ENCODE data around the gene NGF.

NGF gene

DNA sequence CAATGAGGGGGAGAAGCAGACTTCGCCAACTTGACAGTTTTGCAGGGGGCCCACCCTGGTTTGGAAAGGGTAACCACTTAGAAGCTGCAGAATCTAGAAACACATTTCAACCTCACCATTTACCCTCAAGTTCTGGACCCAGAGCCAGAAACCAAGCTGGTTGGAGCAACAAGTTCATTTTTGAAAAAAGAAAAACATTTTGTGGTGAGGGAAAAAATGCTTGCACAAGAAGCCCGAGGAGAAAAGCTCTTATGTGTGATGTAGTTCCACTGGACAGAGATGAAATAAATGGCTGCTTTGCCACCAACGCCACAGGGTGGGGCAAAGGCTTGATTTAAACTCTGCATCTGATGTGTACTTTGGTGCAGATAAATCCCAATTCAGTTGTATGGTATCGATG, 10.6 kb upstream of the NGF start:
- Mint-ChIP-seq H3K36me3 (no peaks in the 10 kb centered on the region), H3K4me3 (no peak overlapping the region), H3K9me3 (peaks cover 4% of the 10 kb centered on the region), H3K4me1 (no peaks in the 10 kb centered on the region), H3K27ac (no peak overlapping the region)
- DNase-seq (ENCODE audit: low spot score in 2 of 2) (no peak), ATAC-seq (no peak)

DNA sequence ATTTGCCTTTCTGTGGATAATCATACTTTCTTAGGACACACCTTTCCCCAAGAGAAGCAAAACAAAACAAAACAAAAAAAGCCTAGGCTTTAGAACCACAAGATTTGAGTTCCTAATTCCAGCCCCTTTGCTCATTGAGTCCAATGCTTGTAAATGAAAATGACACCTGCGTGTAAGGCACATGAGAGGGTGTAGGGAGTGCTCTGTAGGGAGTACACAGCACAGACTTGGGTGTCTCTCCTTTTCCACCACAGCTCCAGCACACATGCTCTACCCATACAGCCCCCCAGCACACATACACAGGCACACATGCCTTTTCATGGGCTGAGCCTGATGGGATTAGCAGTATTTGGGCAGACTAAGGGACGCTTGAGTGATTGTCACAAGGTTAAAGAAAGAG, 9.2 kb upstream of the NGF start:
- Mint-ChIP-seq H3K27ac (no peak overlapping the region), H3K9me3 (peaks cover 4% of the 10 kb centered on the region), H3K4me3 (no peak overlapping the region), H3K36me3 (no peaks in the 10 kb centered on the region), H3K4me1 (no peaks in the 10 kb centered on the region)
- DNase-seq (ENCODE audit: low spot score in 2 of 2), result no peak
- ATAC-seq, result no peak

DNA sequence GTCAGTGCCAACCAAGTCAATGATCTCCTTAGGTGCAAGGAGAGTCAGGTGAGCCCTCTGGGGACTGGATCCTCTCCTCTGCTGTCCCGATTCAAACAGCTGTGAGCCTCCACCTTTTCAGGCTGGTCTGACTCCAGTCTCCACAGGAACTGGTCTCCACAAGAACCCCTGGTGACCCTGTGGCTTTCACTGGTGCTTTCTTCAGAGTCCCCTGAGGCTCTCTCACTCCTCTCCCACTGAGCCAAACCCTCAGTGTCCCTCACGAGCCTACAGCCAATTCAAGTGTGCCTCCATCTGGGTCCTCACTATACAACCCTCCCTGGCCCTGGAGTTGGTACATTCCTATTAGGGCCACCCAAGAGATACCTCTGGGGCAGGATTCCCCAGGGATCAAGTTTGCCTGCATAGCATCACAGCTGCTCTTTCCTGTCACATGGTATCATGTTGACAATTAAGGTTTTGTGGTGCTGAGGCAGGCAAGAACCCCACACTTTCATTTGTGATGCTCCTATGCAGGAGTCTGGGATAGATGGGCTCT, 5.2 kb upstream of the NGF start:
- Mint-ChIP-seq H3K4me1 (no peaks in the 10 kb centered on the region), H3K36me3 (no peaks in the 10 kb centered on the region), H3K27ac (no peak overlapping the region), H3K9me3 (peaks cover 4% of the 10 kb centered on the region), H3K4me3 (no peak overlapping the region)
- ATAC-seq, result no peak
- DNase-seq (ENCODE audit: low spot score in 2 of 2), result no peak

DNA sequence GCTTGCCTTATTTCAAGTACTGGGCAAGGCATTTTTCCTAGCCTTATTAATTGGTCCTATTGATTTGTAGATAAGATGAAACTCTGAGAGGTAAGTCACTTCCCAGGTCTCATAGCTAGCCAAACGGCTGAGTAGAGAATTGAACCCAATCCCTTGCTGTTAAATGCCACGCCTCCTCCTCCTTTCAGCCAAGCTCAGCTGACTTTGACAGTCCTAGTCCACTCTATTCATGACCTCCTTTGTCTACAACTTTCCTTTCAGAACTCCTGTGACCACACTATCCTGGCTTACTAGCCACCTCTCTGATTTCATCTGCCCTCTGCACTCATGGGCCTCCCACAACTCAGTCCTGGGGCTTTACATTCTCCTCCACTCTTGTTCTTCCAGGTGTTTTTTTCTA, 3.9 kb upstream of the NGF start:
- Mint-ChIP-seq H3K27ac (no peak overlapping the region), H3K36me3 (no peaks in the 10 kb centered on the region), H3K9me3 (peaks cover 4% of the 10 kb centered on the region), H3K4me1 (no peaks in the 10 kb centered on the region), H3K4me3 (no peak overlapping the region)
- no peak for DNase-seq (ENCODE audit: low spot score in 2 of 2)
- ATAC-seq, result no peak

DNA sequence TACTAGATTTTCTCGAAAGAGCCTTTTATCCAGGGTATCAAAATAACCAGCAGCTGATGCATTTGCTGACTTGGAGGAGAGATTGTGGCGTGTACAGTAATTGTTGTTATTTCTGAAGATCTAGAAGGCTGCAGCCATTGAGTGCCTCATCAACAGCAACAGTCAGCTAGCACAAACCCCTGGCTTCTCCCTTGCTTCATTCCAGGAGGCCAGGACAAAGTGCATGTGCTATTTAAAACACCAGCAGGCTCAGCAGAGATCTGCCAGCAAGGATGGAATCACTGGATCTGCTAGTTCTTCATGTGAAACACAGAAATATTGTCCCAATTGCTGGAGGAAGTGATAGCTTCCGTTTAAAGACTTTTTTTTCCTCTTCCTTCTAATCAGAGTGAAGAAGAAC, 2.8 kb upstream of the NGF start:
- no peaks in the 10 kb centered on the region for H3K4me1 Mint-ChIP-seq
- DNase-seq (ENCODE audit: low spot score in 2 of 2) (no peak), ATAC-seq (no peak)
- H3K9me3 Mint-ChIP-seq, result peaks cover 4% of the 10 kb centered on the region
- H3K4me3 Mint-ChIP-seq, result no peak overlapping the region
- no peaks in the 10 kb centered on the region for H3K36me3 Mint-ChIP-seq
- H3K27ac Mint-ChIP-seq, result no peak overlapping the region

DNA sequence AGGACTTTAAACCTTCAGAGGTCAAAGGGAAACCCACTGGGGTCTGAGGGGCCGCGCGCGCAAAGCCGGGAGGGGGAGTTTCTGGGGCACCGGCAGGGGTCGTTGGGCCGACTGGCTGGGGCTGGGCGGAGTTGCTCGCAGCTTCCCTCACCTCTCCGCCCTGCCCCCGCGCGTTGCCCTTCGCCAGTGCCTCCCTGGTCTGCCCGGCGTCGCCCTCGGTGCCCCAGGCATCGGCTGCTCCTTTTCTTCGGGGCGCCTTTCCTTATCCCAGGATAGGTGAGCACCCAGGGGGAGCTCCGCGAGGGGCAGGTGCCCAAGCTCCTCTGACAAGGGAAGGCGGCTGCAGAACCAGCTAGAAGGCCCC, 390 bp upstream of the NGF start:
- no peaks in the 10 kb centered on the region for H3K9me3 Mint-ChIP-seq
- H3K36me3 Mint-ChIP-seq, result no peaks in the 10 kb centered on the region
- no peak overlapping the region for H3K27ac Mint-ChIP-seq
- DNase-seq (ENCODE audit: low spot score in 2 of 2) (no peak), ATAC-seq (no peak)
- no peak overlapping the region for H3K4me3 Mint-ChIP-seq
- H3K4me1 Mint-ChIP-seq, result peaks cover 5% of the 10 kb centered on the region

DNA sequence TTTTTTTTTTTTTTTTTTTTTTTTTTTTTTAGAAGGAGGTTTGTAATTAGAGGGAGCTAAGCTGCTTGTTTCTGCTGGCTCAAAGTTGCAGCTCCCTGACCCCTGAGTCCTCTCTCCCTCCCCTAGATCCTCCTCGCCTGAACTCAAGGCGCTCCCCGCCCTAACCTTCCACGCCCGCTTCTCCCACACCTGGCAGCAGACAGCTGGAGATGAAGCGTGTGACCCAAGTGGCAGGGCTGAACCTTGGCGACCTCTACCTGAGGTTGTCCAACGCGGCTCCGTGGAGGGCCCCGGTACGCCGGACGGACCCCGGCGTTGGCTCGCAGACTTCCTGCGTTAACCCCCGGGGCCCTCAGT, 795 bp downstream of the NGF start:
- DNase-seq (ENCODE audit: low spot score in 2 of 2) (no peak), ATAC-seq (no peak)
- Mint-ChIP-seq H3K4me1 (peaks cover 6% of the 10 kb centered on the region), H3K27ac (no peak overlapping the region), H3K36me3 (no peaks in the 10 kb centered on the region), H3K4me3 (no peak overlapping the region), H3K9me3 (no peaks in the 10 kb centered on the region)

DNA sequence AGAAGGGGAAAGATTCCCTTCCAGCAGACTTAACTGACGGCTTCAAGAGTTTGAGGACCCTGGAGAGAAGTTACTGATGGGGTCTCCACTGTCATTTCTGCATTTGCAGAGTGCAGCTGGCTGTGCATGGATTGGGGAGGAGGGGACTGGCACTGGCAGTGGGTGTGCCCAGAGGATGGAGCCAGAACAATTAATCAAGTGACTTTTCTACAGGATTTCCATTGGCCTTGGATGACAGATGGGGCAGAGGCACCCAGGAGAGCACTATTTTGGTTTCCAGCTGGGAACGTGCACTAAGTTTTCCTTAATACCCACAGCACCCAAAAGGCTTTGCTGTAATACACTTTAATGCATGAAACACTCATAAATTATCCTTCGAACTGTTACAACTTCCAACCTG, 1.3 kb downstream of the NGF start:
- Mint-ChIP-seq H3K9me3 (no peaks in the 10 kb centered on the region), H3K4me3 (no peak overlapping the region), H3K27ac (no peak overlapping the region), H3K36me3 (no peaks in the 10 kb centered on the region), H3K4me1 (peaks cover 6% of the 10 kb centered on the region)
- DNase-seq (ENCODE audit: low spot score in 2 of 2) (no peak), ATAC-seq (no peak)

DNA sequence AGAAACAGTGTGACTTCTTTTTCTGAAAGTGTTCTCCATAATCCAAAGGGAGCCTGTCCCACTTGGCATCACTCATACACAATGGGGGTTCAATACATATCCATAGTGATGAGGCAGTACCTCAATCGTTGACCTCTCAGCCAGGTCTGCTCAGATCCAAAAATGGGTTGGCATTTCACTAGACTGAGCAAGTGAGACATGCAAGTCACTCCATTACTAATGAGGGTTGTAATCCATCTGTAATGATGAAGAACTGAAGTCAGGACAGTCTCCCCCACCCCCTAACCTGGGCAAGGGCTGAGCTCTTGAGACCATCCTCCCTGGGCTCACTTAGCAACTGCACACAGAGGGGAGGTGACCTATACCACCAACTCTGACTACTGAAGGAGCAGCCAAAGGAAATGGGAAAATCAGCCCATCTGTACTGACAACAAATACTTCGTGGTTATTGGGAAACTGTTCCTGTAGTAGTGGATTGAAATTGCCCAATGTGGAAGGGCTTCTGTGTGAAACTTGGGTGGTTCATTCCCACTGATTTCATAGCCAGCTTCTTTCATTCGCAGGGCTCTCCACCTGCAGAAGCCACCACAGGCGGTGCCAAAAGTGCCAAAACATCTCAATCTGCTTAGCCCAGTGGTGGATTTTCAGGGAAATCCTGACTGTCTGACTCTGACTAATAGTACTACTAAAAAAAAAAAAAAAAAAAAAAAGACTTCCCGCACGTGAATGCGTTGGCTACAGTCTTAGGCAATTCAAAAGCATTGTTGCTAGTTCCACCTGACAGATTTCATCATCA, 5.0 kb downstream of the NGF start:
- H3K27ac Mint-ChIP-seq, result peak overlapping the region; percentile 37
- no peaks in the 10 kb centered on the region for H3K9me3 Mint-ChIP-seq
- ATAC-seq, result peak; percentile 38
- peaks cover 6% of the 10 kb centered on the region for H3K4me1 Mint-ChIP-seq
- H3K4me3 Mint-ChIP-seq, result no peak overlapping the region
- no peak for DNase-seq (ENCODE audit: low spot score in 2 of 2)
- no peaks in the 10 kb centered on the region for H3K36me3 Mint-ChIP-seq

DNA sequence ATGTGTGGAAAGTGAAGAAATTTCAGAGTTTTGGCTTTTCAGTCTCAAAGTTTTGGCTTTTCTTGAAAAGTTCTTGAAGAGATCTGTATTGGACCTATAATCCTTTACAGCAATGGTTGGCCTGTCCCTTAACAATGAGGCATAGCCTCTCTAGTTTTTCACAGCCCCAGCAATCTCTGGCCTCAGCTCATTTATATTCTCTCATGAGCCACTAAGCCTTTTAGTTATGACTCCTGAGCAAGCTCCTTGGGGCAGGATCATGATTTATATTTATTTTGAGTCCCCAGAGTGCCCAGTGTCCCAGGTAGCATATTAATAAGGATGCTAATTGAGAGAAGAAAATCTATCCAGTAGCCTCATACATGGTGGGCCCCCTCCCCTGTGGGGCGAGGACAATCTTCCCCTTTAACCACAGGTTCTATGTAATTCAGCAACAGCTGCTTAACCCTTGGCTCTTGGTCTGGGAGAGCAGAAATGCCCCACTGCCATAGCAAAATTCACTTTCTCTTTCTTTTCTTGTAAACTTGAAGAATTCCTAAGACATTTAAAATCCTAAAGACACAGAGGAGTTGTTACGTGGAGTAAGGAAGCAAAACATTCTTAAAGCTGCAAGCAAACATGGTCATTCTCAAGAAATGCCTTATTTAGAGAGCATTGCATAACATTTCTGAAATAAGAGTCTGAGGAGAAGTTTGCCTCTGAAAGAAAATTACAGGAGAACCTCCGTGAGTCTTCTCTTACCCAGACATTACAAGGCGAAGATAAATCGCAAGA, 6.3 kb downstream of the NGF start:
- no peaks in the 10 kb centered on the region for H3K36me3 Mint-ChIP-seq
- DNase-seq (ENCODE audit: low spot score in 2 of 2) (no peak), ATAC-seq (no peak)
- H3K4me3 Mint-ChIP-seq, result no peak overlapping the region
- H3K4me1 Mint-ChIP-seq, result peaks cover 6% of the 10 kb centered on the region
- no peaks in the 10 kb centered on the region for H3K9me3 Mint-ChIP-seq
- H3K27ac Mint-ChIP-seq, result no peak overlapping the region

DNA sequence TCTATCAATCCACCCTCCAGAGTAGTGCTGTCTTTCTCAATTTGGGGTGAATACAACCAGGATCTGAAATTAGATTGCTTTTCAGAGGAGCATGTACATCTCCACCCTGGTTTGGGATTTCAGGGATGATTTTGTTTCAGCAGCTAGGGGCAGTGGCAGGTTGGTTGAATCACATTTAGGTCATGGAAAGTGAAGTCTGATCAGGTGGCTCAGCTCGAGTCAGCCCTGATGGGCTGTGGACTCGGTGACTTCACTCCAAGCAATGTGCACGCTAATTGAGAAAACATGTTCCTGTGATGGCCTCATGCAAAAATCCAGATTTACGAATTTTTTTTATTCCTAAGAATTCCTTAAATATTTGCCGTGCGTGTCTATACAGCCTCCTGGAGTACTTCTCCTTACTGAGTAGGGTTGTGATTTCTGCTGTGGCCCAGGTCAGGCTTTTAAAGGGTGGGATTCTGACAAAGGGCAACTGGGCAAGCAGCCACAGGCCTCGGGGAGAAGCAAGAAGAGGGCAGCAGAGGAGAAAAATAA, 7.5 kb downstream of the NGF start:
- Mint-ChIP-seq H3K4me3 (no peak overlapping the region), H3K27ac (no peak overlapping the region), H3K9me3 (no peaks in the 10 kb centered on the region), H3K4me1 (peaks cover 6% of the 10 kb centered on the region), H3K36me3 (no peaks in the 10 kb centered on the region)
- ATAC-seq (no peak), DNase-seq (ENCODE audit: low spot score in 2 of 2) (no peak)

DNA sequence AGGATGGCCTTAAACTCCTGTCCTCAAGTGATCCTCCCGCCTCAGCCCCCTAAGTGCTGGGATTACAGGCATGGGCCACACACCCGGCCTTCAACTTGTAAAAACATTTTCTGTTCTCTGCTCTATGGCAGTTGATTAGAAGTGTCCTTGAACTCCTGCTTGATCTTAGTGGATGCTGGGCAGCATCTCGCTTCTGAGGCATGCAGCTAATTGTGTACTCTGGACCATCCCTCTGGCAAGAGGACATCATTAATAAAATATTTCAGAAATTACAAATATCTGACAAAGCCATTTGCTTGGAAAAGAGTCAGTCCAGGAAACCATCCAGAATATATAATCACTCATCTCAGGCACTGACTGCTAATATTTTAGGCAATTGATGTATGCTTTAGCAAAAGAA, 8.1 kb downstream of the NGF start:
- DNase-seq (ENCODE audit: low spot score in 2 of 2) (no peak), ATAC-seq (no peak)
- H3K36me3 Mint-ChIP-seq, result no peaks in the 10 kb centered on the region
- no peak overlapping the region for H3K4me3 Mint-ChIP-seq
- H3K4me1 Mint-ChIP-seq, result peaks cover 6% of the 10 kb centered on the region
- no peak overlapping the region for H3K27ac Mint-ChIP-seq
- no peaks in the 10 kb centered on the region for H3K9me3 Mint-ChIP-seq

DNA sequence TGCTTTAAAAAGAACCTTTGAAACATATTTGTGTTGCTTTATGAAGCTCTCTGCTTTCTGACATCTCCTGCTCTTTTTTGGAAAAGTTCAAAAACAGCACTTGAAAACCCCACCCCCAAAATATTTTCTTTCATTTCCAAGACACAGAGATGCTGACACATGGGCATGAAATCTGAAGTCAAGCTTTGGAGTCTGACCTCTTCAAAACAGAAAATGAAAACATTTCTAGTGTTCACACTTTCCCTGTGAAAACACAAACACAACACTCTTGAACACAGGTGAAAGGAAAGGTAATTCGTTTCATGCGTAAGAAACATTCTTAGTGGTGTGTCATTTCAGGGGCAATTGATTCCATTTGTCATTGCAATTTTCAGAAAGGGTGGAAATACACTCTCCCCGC, 10.8 kb downstream of the NGF start:
- Mint-ChIP-seq H3K9me3 (no peaks in the 10 kb centered on the region), H3K36me3 (no peaks in the 10 kb centered on the region), H3K4me1 (no peaks in the 10 kb centered on the region), H3K27ac (no peak overlapping the region), H3K4me3 (no peak overlapping the region)
- ATAC-seq (no peak), DNase-seq (ENCODE audit: low spot score in 2 of 2) (no peak)

DNA sequence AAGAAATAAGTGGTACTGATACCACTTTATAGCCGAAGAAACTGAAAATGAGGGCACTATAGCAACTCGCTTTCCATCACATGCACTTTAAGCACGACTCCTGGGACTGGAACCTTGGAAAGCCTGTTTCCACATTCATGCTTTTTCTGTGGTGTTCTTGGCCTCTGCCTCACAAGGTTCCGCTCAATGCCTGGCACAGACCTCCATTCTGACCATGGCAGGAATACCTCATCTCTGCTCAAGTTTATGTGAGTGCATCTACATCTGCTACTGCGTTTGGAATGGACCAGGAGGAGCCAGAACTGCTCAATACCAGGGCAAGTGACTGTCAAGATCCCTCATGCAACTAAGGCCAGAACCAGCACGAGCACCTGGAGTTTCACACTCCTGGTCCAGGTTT, 11.6 kb downstream of the NGF start:
- Mint-ChIP-seq H3K36me3 (no peaks in the 10 kb centered on the region), H3K4me3 (no peak overlapping the region), H3K9me3 (no peaks in the 10 kb centered on the region), H3K27ac (no peak overlapping the region), H3K4me1 (no peaks in the 10 kb centered on the region)
- ATAC-seq (no peak), DNase-seq (ENCODE audit: low spot score in 2 of 2) (no peak)

DNA sequence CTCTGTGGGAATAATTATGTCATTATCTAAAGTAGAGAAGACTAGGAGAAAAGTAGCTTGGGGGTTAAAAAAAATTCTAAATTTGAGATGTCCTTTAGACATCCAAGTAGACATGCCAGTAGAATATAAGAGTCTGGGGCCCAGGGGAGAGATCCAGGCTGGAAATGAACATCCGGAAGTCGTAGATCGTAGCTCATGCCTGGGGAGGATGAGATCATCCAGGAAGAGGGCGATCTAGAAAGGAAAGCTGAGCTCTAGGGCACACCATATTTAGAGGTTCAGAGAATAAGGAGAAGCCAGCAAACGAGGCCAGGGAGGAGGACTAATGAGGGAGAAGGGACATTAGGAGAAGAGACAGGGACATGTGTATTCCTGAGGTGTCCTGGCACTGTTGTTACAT, 12.2 kb downstream of the NGF start:
- ATAC-seq (no peak), DNase-seq (ENCODE audit: low spot score in 2 of 2) (no peak)
- H3K4me1 Mint-ChIP-seq, result no peaks in the 10 kb centered on the region
- H3K36me3 Mint-ChIP-seq, result no peaks in the 10 kb centered on the region
- no peaks in the 10 kb centered on the region for H3K9me3 Mint-ChIP-seq
- no peak overlapping the region for H3K4me3 Mint-ChIP-seq
- no peak overlapping the region for H3K27ac Mint-ChIP-seq
